WTC11 (cell line): ENCODE data around the gene C1QL4. TPM values are rescaled to one million over a fixed set of nuclear protein-coding genes. Genes with fewer than 3 reads are reported as not detected.

Experiments used
- ATAC-seq: fragments of 200-7000 bp; cut with Tn5 transposase; 2 replicates; pipeline ENCODE4 v1.10.0; 2021; ENCODE audit warnings: mild to moderate bottlenecking, moderate library complexity
- CTCF ChIA-PET: fragments of 300-600 bp; sonication (Branson Sonifier 250); formaldehyde crosslinking; loops from one replicate; lab custom pipeline; 2021; ENCODE audit warnings: antibody characterized with exemption; lab: Charles Lee
- POLR2A ChIA-PET: fragments of 350-600 bp; sonication (Branson Sonifier 250); formaldehyde crosslinking; loops from one replicate; lab custom pipeline; 2021; ENCODE audit warnings: antibody characterized with exemption; lab: Charles Lee
- DNase-seq: peaks from one replicate; pipeline ENCODE4 v3.0.0; 2021; ENCODE audit warnings: low spot score
- H3K27ac Mint-ChIP-seq: 2 replicates; pipeline ENCODE4 v1.8.0; 2021; ENCODE audit warnings: mixed read lengths
- H3K27me3 Mint-ChIP-seq: 2 replicates; pipeline ENCODE4 v1.8.0; 2021; ENCODE audit warnings: low read depth, mild to moderate bottlenecking, moderate library complexity, mixed read lengths
- H3K36me3 Mint-ChIP-seq: 2 replicates; pipeline ENCODE4 v1.8.0; 2021; ENCODE audit warnings: mixed read lengths
- H3K4me1 Mint-ChIP-seq: 2 replicates; pipeline ENCODE4 v1.8.0; 2022; ENCODE audit warnings: mixed read lengths
- H3K4me3 Mint-ChIP-seq: 2 replicates; pipeline ENCODE4 v1.8.0; 2021; ENCODE audit warnings: mild to moderate bottlenecking, moderate library complexity, mixed read lengths
- H3K9me3 Mint-ChIP-seq: 2 replicates; pipeline ENCODE4 v1.8.0; 2021; ENCODE audit warnings: mixed read lengths
- ARID4B ChIP-seq: sonication (generic); formaldehyde crosslinking; IDR thresholded peaks from 2 replicates; pipeline ENCODE4 v1.8.0; 2023; ENCODE audit warnings: missing genetic modification reagents, mild to moderate bottlenecking, borderline replicate concordance
- ATF2 ChIP-seq: sonication (generic); formaldehyde crosslinking; IDR thresholded peaks from 2 replicates; pipeline ENCODE4 v1.8.1; 2022; ENCODE audit warnings: low read depth, missing genetic modification reagents, borderline replicate concordance
- ATF3 ChIP-seq: sonication (generic); formaldehyde crosslinking; conservative IDR thresholded peaks from 2 replicates; pipeline ENCODE4 v1.8.1; 2022; ENCODE audit warnings: mild to moderate bottlenecking, missing genetic modification reagents
- CREB1 ChIP-seq: sonication (generic); formaldehyde crosslinking; IDR thresholded peaks from 2 replicates; pipeline ENCODE4 v1.8.0; 2023; ENCODE audit warnings: mild to moderate bottlenecking, missing genetic modification reagents
- CTCF ChIP-seq: fragments of 200-600 bp; IDR thresholded peaks from 2 replicates; pipeline ENCODE4 v1.8.0; 2022; ENCODE audit warnings: antibody characterized with exemption
- E2F4 ChIP-seq: sonication (generic); formaldehyde crosslinking; IDR thresholded peaks from 2 replicates; pipeline ENCODE4 v1.8.1; 2022; ENCODE audit warnings: low read depth, mild to moderate bottlenecking, moderate library complexity, missing genetic modification reagents, borderline replicate concordance
- GTF2I ChIP-seq: fragments of 250-450 bp; sonication (Bioruptor Pico); conservative IDR thresholded peaks from 2 replicates; pipeline ENCODE4 v1.4.0; 2021; ENCODE audit warnings: mild to moderate bottlenecking
- MAX ChIP-seq: sonication (generic); formaldehyde crosslinking; IDR thresholded peaks from 2 replicates; pipeline ENCODE4 v1.8.0; 2022; ENCODE audit warnings: mild to moderate bottlenecking, missing genetic modification reagents
- NFE2L1 ChIP-seq: sonication (generic); formaldehyde crosslinking; IDR thresholded peaks from 2 replicates; pipeline ENCODE4 v1.8.1; 2023; ENCODE audit warnings: missing genetic modification reagents
- TEAD4 ChIP-seq: sonication (generic); formaldehyde crosslinking; IDR thresholded peaks from 2 replicates; pipeline ENCODE4 v1.8.0; 2022; ENCODE audit warnings: mild to moderate bottlenecking, missing genetic modification reagents
- ZMAT4 ChIP-seq: fragments of 250-450 bp; sonication (Bioruptor Pico); IDR thresholded peaks from 2 replicates; pipeline ENCODE4 v1.9.0; 2021; ENCODE audit warnings: mild to moderate bottlenecking
- ZNF121 ChIP-seq: sonication (generic); formaldehyde crosslinking; IDR thresholded peaks from 2 replicates; pipeline ENCODE4 v1.8.0; 2023; ENCODE audit warnings: missing genetic modification reagents
- ZNF219 ChIP-seq: sonication (generic); formaldehyde crosslinking; IDR thresholded peaks from 2 replicates; pipeline ENCODE4 v1.8.0; 2023; ENCODE audit warnings: missing genetic modification reagents, mild to moderate bottlenecking, borderline replicate concordance
- ZNF263 ChIP-seq: sonication (generic); formaldehyde crosslinking; IDR thresholded peaks from 2 replicates; pipeline ENCODE4 v1.8.1; 2022; ENCODE audit warnings: low read depth, mild to moderate bottlenecking, moderate library complexity, missing genetic modification reagents
- ZNF317 ChIP-seq: sonication (generic); formaldehyde crosslinking; IDR thresholded peaks from 2 replicates; pipeline ENCODE4 v1.8.1; 2023; ENCODE audit warnings: low read depth, mild to moderate bottlenecking, moderate library complexity, missing genetic modification reagents, borderline replicate concordance
- ZNF396 ChIP-seq: fragments of 250-450 bp; sonication (Bioruptor Pico); IDR thresholded peaks from 2 replicates; pipeline ENCODE4 v1.8.0; 2021; ENCODE audit warnings: mild to moderate bottlenecking, moderate library complexity, borderline replicate concordance
- ZNF671 ChIP-seq: fragments of 250-450 bp; sonication (Bioruptor Pico); IDR thresholded peaks from 2 replicates; pipeline ENCODE4 v1.8.0; 2021; ENCODE audit warnings: mild to moderate bottlenecking
- total RNA-seq: library from RNA; stranded (reverse); gene quantifications from 3 replicates; pipeline ENCODE4 v1.2.3, GENCODE V29; 2021

C1QL4 gene
- total RNA-seq, 1 experiment from 2014 or later, result 1.2 TPM

GRCh38 chr12:49292729-49293055 is 44.3 kb downstream of the C1QL4 start (continued):
- no peak for TF ChIP-seq ATF2 (CRISPR knock-in tag)

GRCh38 chr12:49288922-49289555 is 47.9 kb downstream of the C1QL4 start:
- Mint-ChIP-seq H3K4me1 (peaks cover 20% of the 10 kb centered on the region), H3K9me3 (peaks cover 3% of the 10 kb centered on the region; the same call in 1 of the 2 replicates), H3K27me3 (peaks cover 65% of the 10 kb centered on the region), H3K27ac (0 out of 2 replicates have a peak overlapping the region, but pooled peaks have one; percentile 65), H3K4me3 (no peak overlapping the region), H3K36me3 (no peaks in the 10 kb centered on the region)
- DNase-seq, result no peak
- no peak for ATAC-seq
- ChIA-PET CTCF (interaction anchor here (0.5 to 11.7 kb wide), 31 partner anchors 7 to 1196 kb away, joined by 3 to 264 read pairs (median 4); partner anchors contain the start of genes C1QL4, DDN, DDX23 and DNAJC22), POLR2A (no interaction called here)
- TF ChIP-seq ZNF121 (CRISPR knock-in tag) (0 out of 2 replicates have a peak, but pooled peaks have one; percentile 23), ATF3 (CRISPR knock-in tag) (no peak), ZNF219 (CRISPR knock-in tag) (no peak)

GRCh38 chr12:49288412-49288853 is 48.6 kb downstream of the C1QL4 start:
- H3K36me3 Mint-ChIP-seq, result no peaks in the 10 kb centered on the region
- TF ChIP-seq GTF2I (CRISPR knock-in tag) (no peak; the same call in 1 of the 2 replicates), ARID4B (CRISPR knock-in tag) (no peak), CTCF (peak; percentile 80)
- ATAC-seq (peak; percentile 48), DNase-seq (peak; percentile 76)
- H3K27ac Mint-ChIP-seq, result no peak overlapping the region
- CTCF ChIA-PET, result interaction anchor here (0.5 to 11.7 kb wide), 25 partner anchors 8 to 1195 kb away, joined by 3 to 264 read pairs (median 5); partner anchors contain the start of genes C1QL4, DDX23, DNAJC22 and PRPH
- H3K4me3 Mint-ChIP-seq, result no peak overlapping the region
- H3K4me1 Mint-ChIP-seq, result peaks cover 17% of the 10 kb centered on the region
- peaks cover 59% of the 10 kb centered on the region for H3K27me3 Mint-ChIP-seq
- H3K9me3 Mint-ChIP-seq, result peaks cover 3% of the 10 kb centered on the region; the same call in 1 of the 2 replicates
- POLR2A ChIA-PET, result no interaction called here

- Mint-ChIP-seq H3K27ac (no peak overlapping the region), H3K4me1 (peaks cover 12% of the 10 kb centered on the region; the same call in 1 of the 2 replicates), H3K4me3 (no peak overlapping the region)
- DNase-seq, result no peak
- ATAC-seq, result no peak
- no peak for TF ChIP-seq ZNF396 (CRISPR knock-in tag)
- TF ChIP-seq MAX (CRISPR knock-in tag), result no peak
- TF ChIP-seq ZNF263 (CRISPR knock-in tag), result no peak
- no peak for TF ChIP-seq ZNF317 (CRISPR knock-in tag)
- TF ChIP-seq CREB1, result no peak
- TF ChIP-seq TEAD4 (CRISPR knock-in tag), result no peak
- TF ChIP-seq ZNF671 (CRISPR knock-in tag), result no peak
- no peak for TF ChIP-seq ZMAT4 (CRISPR knock-in tag)
- TF ChIP-seq E2F4 (CRISPR knock-in tag), result no peak
- no peak for TF ChIP-seq NFE2L1 (CRISPR knock-in tag)
- TF ChIP-seq, all 79 proteins: peak for 0
- peaks cover 3% of the 10 kb centered on the region; the same call in 1 of the 2 replicates for H3K9me3 Mint-ChIP-seq
- peaks cover 53% of the 10 kb centered on the region for H3K27me3 Mint-ChIP-seq
- ChIA-PET POLR2A (no interaction called here), CTCF (interaction anchor here (1.3 to 11.7 kb wide), 12 partner anchors 8 to 293 kb away, joined by 4 to 264 read pairs (median 16); partner anchors contain the start of genes C1QL4, DNAJC22, PRPH and TROAP)
- H3K36me3 Mint-ChIP-seq, result no peaks in the 10 kb centered on the region
Observed at GRCh38 chr12:49287876-49288275, 49.1 kb downstream of the C1QL4 start.
